Erythroblast (primary cell): ENCODE data around the gene FHAD1.

Experiments used
- GATA1 ChIP-seq: IDR thresholded peaks from 2 replicates; pipeline ENCODE4 v1.6.1; 2011; ENCODE audit warnings: low read depth, mild to moderate bottlenecking, control low read depth, low read length, moderate library complexity
- POLR2A ChIP-seq: IDR thresholded peaks from 2 replicates; pipeline ENCODE4 v1.6.1; 2011; ENCODE audit warnings: mild to moderate bottlenecking, low read length

GRCh38 chr1:15342408-15342967 is 95.5 kb downstream of the FHAD1 start:
- TF ChIP-seq POLR2A (no peak), GATA1 (no peak)
